GM10248 (cell line): Measurements from ENCODE around the gene HS3ST5.

ENCODE experiments used
- CTCF ChIA-PET: fragments of 300-600 bp; sonication (Branson Sonifier 250); formaldehyde crosslinking; extraction: SDS; loops from one replicate; lab custom pipeline; 2021; ENCODE audit warnings: antibody characterized with exemption; lab: Yijun Ruan, JAX
- POLR2A ChIA-PET: fragments of 350-650 bp; sonication (Branson Sonifier 250); formaldehyde crosslinking; extraction: SDS; loops from one replicate; lab custom pipeline; 2020; ENCODE audit warnings: antibody characterized with exemption; lab: Yijun Ruan, JAX
- DNase-seq: peaks from one replicate; pipeline ENCODE4 v3.0.0; 2012; ENCODE audit errors: extremely low spot score
- TF ChIP-seq, protein P1 (sequence below): IDR thresholded peaks from 2 replicates; pipeline ENCODE4 v1.5.1; 2012; ENCODE audit warnings: mild to moderate bottlenecking, low read depth; ENCODE audit errors: extremely low read depth, missing control alignments, control extremely low read depth

HS3ST5 gene

DNA sequence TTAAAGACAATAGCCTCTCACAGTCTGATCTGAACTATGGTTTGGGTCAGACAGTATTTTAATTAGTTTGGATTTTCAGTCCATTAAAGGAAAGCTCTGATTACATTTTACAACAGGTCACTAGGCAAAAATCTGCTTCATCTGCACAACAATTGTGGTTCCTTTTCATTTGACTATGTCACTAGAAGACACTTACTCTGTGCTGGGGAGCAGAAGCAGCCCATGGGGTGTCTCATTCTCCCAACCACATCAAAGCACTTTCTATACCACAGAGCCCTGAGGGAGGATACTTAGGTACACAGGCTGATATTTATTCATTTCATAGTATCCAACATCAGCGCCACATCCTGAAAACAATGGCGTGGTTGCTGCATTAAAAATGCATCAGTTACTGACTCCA is 335.3 kb downstream of the HS3ST5 start:
- DNase-seq: no peak
- TF ChIP-seq, protein P1, sequence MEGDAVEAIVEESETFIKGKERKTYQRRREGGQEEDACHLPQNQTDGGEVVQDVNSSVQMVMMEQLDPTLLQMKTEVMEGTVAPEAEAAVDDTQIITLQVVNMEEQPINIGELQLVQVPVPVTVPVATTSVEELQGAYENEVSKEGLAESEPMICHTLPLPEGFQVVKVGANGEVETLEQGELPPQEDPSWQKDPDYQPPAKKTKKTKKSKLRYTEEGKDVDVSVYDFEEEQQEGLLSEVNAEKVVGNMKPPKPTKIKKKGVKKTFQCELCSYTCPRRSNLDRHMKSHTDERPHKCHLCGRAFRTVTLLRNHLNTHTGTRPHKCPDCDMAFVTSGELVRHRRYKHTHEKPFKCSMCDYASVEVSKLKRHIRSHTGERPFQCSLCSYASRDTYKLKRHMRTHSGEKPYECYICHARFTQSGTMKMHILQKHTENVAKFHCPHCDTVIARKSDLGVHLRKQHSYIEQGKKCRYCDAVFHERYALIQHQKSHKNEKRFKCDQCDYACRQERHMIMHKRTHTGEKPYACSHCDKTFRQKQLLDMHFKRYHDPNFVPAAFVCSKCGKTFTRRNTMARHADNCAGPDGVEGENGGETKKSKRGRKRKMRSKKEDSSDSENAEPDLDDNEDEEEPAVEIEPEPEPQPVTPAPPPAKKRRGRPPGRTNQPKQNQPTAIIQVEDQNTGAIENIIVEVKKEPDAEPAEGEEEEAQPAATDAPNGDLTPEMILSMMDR: no peak
- ChIA-PET CTCF (no interaction called here), POLR2A (no interaction called here)
